DOHH2 (cell line): ENCODE measurements around the gene PCSK5.

Experiments
- H3F3A ChIP-seq: fragments of 200-600 bp; sonication (generic), shearing (Covaris generic); 2 replicates; pipeline ENCODE4 v1.6.0; 2016; ENCODE audit warnings: antibody characterized with exemption, mild to moderate bottlenecking; ENCODE audit not compliant: control insufficient read depth, insufficient read depth
- H3K27ac ChIP-seq: fragments of 200-600 bp; sonication (generic); 2 replicates; pipeline ENCODE4 v1.5.1; 2014; ENCODE audit warnings: low read depth, mild to moderate bottlenecking, low read length, moderate library complexity
- H3K27me3 ChIP-seq: fragments of 200-600 bp; sonication (generic); 2 replicates; pipeline ENCODE4 v1.6.1; 2014; ENCODE audit warnings: mild to moderate bottlenecking, low read length, mixed read lengths; ENCODE audit not compliant: control insufficient read depth
- H3K36me3 ChIP-seq: fragments of 200-600 bp; sonication (generic); 2 replicates; pipeline ENCODE4 v1.6.1; 2014; ENCODE audit warnings: mild to moderate bottlenecking, low read length, moderate library complexity, mixed read lengths; ENCODE audit not compliant: control insufficient read depth
- H3K4me1 ChIP-seq: fragments of 200-600 bp; sonication (generic); 2 replicates; pipeline ENCODE4 v1.6.1; 2014; ENCODE audit warnings: mild to moderate bottlenecking, low read length, mixed read lengths; ENCODE audit not compliant: control insufficient read depth
- H3K4me2 ChIP-seq: fragments of 200-600 bp; sonication (generic); 2 replicates; pipeline ENCODE4 v1.6.0; 2014; ENCODE audit warnings: mild to moderate bottlenecking, low read length, moderate library complexity
- H3K4me3 ChIP-seq: fragments of 200-600 bp; sonication (generic); 2 replicates; pipeline ENCODE4 v1.5.1; 2014; ENCODE audit warnings: mild to moderate bottlenecking, low read length, mixed read lengths
- H3K79me2 ChIP-seq: fragments of 200-600 bp; sonication (generic); 2 replicates; pipeline ENCODE4 v1.6.1; 2014; ENCODE audit warnings: mild to moderate bottlenecking, low read length, mixed read lengths; ENCODE audit not compliant: control insufficient read depth
- H3K9me2 ChIP-seq: fragments of 200-600 bp; sonication (generic); replicated peaks from 2 replicates; pipeline ENCODE4 v1.6.1; 2014; ENCODE audit warnings: mild to moderate bottlenecking, low read length, mixed read lengths; ENCODE audit not compliant: control insufficient read depth
- H3K9me3 ChIP-seq: fragments of 200-600 bp; sonication (generic); 2 replicates; pipeline ENCODE4 v1.6.1; 2014; ENCODE audit warnings: antibody characterized with exemption, low read length, mixed read lengths; ENCODE audit not compliant: control insufficient read depth, insufficient read depth
- H4K20me1 ChIP-seq: fragments of 200-600 bp; sonication (generic); 2 replicates; pipeline ENCODE4 v1.6.0; 2014; ENCODE audit warnings: low read depth, mild to moderate bottlenecking, antibody characterized with exemption, low read length, moderate library complexity; ENCODE audit not compliant: control insufficient read depth, insufficient read depth
- CTCF ChIP-seq: fragments of 200-600 bp; sonication (generic); IDR thresholded peaks from one replicate; pipeline ENCODE4 v1.5.1; 2014; ENCODE audit warnings: antibody characterized with exemption, mild to moderate bottlenecking, low read depth, low read length; ENCODE audit not compliant: poor library complexity, severe bottlenecking
- EZH2phosphoT487 ChIP-seq: fragments of 200-600 bp; sonication (generic); IDR thresholded peaks from 2 replicates; pipeline ENCODE4 v1.6.1; 2017; ENCODE audit warnings: borderline replicate concordance, mild to moderate bottlenecking, antibody characterized with exemption, low read length, moderate library complexity, mixed read lengths

PCSK5 gene

GRCh38 chr9:76206821-76207220, 316.3 kb downstream of the PCSK5 start:
- Histone ChIP-seq H3K27ac (no peak overlapping the region), H3F3A (no peaks in the 10 kb centered on the region), H3K4me1 (no peaks in the 10 kb centered on the region), H3K27me3 (0 out of 2 replicates have a peak, but pooled peaks cover 3% of the 10 kb centered on the region), H3K9me2 (no peaks in the 10 kb centered on the region), H3K4me3 (no peak overlapping the region), H3K79me2 (no peaks in the 10 kb centered on the region), H3K36me3 (no peaks in the 10 kb centered on the region), H3K9me3 (no peaks in the 10 kb centered on the region), H4K20me1 (no peaks in the 10 kb centered on the region), H3K4me2 (no peak overlapping the region)
- no peak for TF ChIP-seq EZH2phosphoT487
- no peak for TF ChIP-seq CTCF

- Histone ChIP-seq H3K36me3 (no peaks in the 10 kb centered on the region), H3K4me3 (no peak overlapping the region), H4K20me1 (no peaks in the 10 kb centered on the region), H3K27ac (no peak overlapping the region), H3K79me2 (no peaks in the 10 kb centered on the region), H3K9me3 (no peaks in the 10 kb centered on the region), H3K9me2 (no peaks in the 10 kb centered on the region), H3K4me2 (no peak overlapping the region), H3F3A (no peaks in the 10 kb centered on the region), H3K4me1 (no peaks in the 10 kb centered on the region), H3K27me3 (no peaks in the 10 kb centered on the region)
- TF ChIP-seq CTCF, result no peak
- no peak for TF ChIP-seq EZH2phosphoT487
These were observed 323.3 kb downstream of the PCSK5 start for GRCh38 chr9:76213751-76214150.

- H3K27ac ChIP-seq, result no peak overlapping the region
- H3K79me2 ChIP-seq, result no peaks in the 10 kb centered on the region
- H4K20me1 ChIP-seq, result no peaks in the 10 kb centered on the region
- no peak overlapping the region for H3K4me2 ChIP-seq
- no peaks in the 10 kb centered on the region for H3K9me3 ChIP-seq
- no peaks in the 10 kb centered on the region for H3F3A ChIP-seq
- H3K4me3 ChIP-seq, result no peak overlapping the region
- H3K36me3 ChIP-seq, result no peaks in the 10 kb centered on the region
- TF ChIP-seq EZH2phosphoT487 (no peak), CTCF (no peak)
- no peaks in the 10 kb centered on the region for H3K4me1 ChIP-seq
- no peaks in the 10 kb centered on the region for H3K9me2 ChIP-seq
- H3K27me3 ChIP-seq, result no peaks in the 10 kb centered on the region
These were observed 324.6 kb downstream of the PCSK5 start for GRCh38 chr9:76215066-76215465.

GRCh38 chr9:76216161-76216649, 325.7 kb downstream of the PCSK5 start:
- no peaks in the 10 kb centered on the region for H4K20me1 ChIP-seq
- TF ChIP-seq CTCF (no peak), EZH2phosphoT487 (no peak)
- H3F3A ChIP-seq, result no peaks in the 10 kb centered on the region
- H3K9me3 ChIP-seq, result no peaks in the 10 kb centered on the region
- no peaks in the 10 kb centered on the region for H3K79me2 ChIP-seq
- H3K9me2 ChIP-seq, result no peaks in the 10 kb centered on the region
- no peaks in the 10 kb centered on the region for H3K36me3 ChIP-seq
- no peaks in the 10 kb centered on the region for H3K27me3 ChIP-seq
- H3K27ac ChIP-seq, result no peak overlapping the region
- no peak overlapping the region for H3K4me2 ChIP-seq
- no peaks in the 10 kb centered on the region for H3K4me1 ChIP-seq
- no peak overlapping the region for H3K4me3 ChIP-seq
